Mesenchymal stem cell (in vitro differentiated cells and primary cell): ENCODE data around the gene BMPR1B.

Experiments
- DNase-seq: peaks from one replicate; pipeline ENCODE4 v3.0.0-alpha.2; 2013
- H2AFZ ChIP-seq: one replicate; pipeline ENCODE4 v1.6.1; 2013; ENCODE audit warnings: low read depth, mild to moderate bottlenecking, control low read depth, inconsistent platforms, low read length, moderate library complexity
- H2AK5ac ChIP-seq: 2 replicates; pipeline ENCODE4 v1.6.1; 2013; ENCODE audit warnings: low read length, moderate library complexity, mild to moderate bottlenecking, inconsistent platforms; ENCODE audit not compliant: severe bottlenecking
- H2BK120ac ChIP-seq: one replicate; pipeline ENCODE4 v1.6.1; 2013; ENCODE audit warnings: low read depth, mild to moderate bottlenecking, inconsistent platforms, low read length, moderate library complexity
- H2BK12ac ChIP-seq, 2 experiments: one replicate each; pipeline ENCODE4 v1.6.1; 2013; ENCODE audit warnings: inconsistent platforms in 2 of 2, low read length in 2 of 2, mild to moderate bottlenecking in 2 of 2, moderate library complexity in 2 of 2, control low read depth in 1 of 2
- H2BK15ac ChIP-seq: one replicate; pipeline ENCODE4 v1.6.1; 2013; ENCODE audit warnings: mild to moderate bottlenecking, low read depth, inconsistent platforms; ENCODE audit not compliant: poor library complexity, severe bottlenecking
- H2BK5ac ChIP-seq: 2 replicates; pipeline ENCODE4 v1.6.1; 2013; ENCODE audit warnings: low read depth, mild to moderate bottlenecking, low read length, control low read depth, inconsistent platforms; ENCODE audit not compliant: poor library complexity, severe bottlenecking
- H3K14ac ChIP-seq, 2 experiments: one replicate each; pipeline ENCODE4 v1.6.1; 2013; ENCODE audit warnings: inconsistent platforms in 2 of 2, low read length in 2 of 2, control low read depth in 1 of 2, mild to moderate bottlenecking in 1 of 2, moderate library complexity in 1 of 2
- H3K18ac ChIP-seq, 2 experiments: one replicate each; pipeline ENCODE4 v1.6.1; 2013; ENCODE audit warnings: inconsistent platforms in 2 of 2, low read length in 2 of 2, control low read depth in 1 of 2, low read depth in 1 of 2, mild to moderate bottlenecking in 1 of 2
- H3K23ac ChIP-seq, 2 experiments: one replicate each; pipeline ENCODE4 v1.6.1; 2013; ENCODE audit warnings: inconsistent platforms in 2 of 2, low read length in 2 of 2, mild to moderate bottlenecking in 2 of 2, moderate library complexity in 2 of 2, control low read depth in 1 of 2
- H3K27ac ChIP-seq: 2 replicates; pipeline ENCODE4 v1.5.1; 2013; ENCODE audit warnings: mild to moderate bottlenecking, moderate library complexity, low read length, control low read depth, inconsistent platforms; ENCODE audit not compliant: poor library complexity, severe bottlenecking
- H3K27me3 ChIP-seq, 2 experiments: 2 replicates each; pipeline versions ENCODE4 v1.6.1 to v1.7.0; 2013; ENCODE audit warnings: low read length in 2 of 2, mild to moderate bottlenecking in 2 of 2, moderate library complexity in 2 of 2, control low read depth in 1 of 2, inconsistent platforms in 1 of 2; ENCODE audit not compliant: control insufficient read depth in 1 of 2, insufficient read depth in 1 of 2
- H3K36me3 ChIP-seq, 2 experiments: 2 replicates each; pipeline versions ENCODE4 v1.6.1 to v1.7.0; 2013; ENCODE audit warnings: low read length in 2 of 2, control low read depth in 1 of 2, inconsistent platforms in 1 of 2, low read depth in 1 of 2, mild to moderate bottlenecking in 1 of 2; ENCODE audit not compliant: insufficient read depth in 2 of 2, control insufficient read depth in 1 of 2
- H3K4ac ChIP-seq, 2 experiments: one replicate each; pipeline ENCODE4 v1.6.1; 2013; ENCODE audit warnings: inconsistent platforms in 2 of 2, low read length in 2 of 2, mild to moderate bottlenecking in 2 of 2, moderate library complexity in 2 of 2, control low read depth in 1 of 2, low read depth in 1 of 2
- H3K4me1 ChIP-seq: 2 replicates; pipeline ENCODE4 v1.6.1; 2013; ENCODE audit warnings: low read depth, low read length, control low read depth; ENCODE audit not compliant: control insufficient read depth, insufficient read depth
- H3K4me2 ChIP-seq: 2 replicates; pipeline ENCODE4 v1.6.1; 2013; ENCODE audit warnings: low read length, mild to moderate bottlenecking, inconsistent platforms; ENCODE audit not compliant: poor library complexity, severe bottlenecking
- H3K4me3 ChIP-seq, 2 experiments: 2 replicates each; pipeline versions ENCODE4 v1.5.1 to v1.7.0; 2013; ENCODE audit warnings: low read length in 2 of 2, mild to moderate bottlenecking in 2 of 2, control low read depth in 1 of 2, low read depth in 1 of 2; ENCODE audit not compliant: insufficient read depth in 1 of 2
- H3K79me1 ChIP-seq: replicated peaks from 2 replicates; pipeline ENCODE4 v1.6.1; 2013; ENCODE audit warnings: mild to moderate bottlenecking, control low read depth, low read length, inconsistent platforms; ENCODE audit not compliant: poor library complexity, severe bottlenecking
- H3K9ac ChIP-seq: 2 replicates; pipeline ENCODE4 v1.7.0; 2013; ENCODE audit warnings: mild to moderate bottlenecking, low read length, moderate library complexity
- H3K9me3 ChIP-seq: 2 replicates; pipeline ENCODE4 v1.7.0; 2013; ENCODE audit warnings: mild to moderate bottlenecking, low read length; ENCODE audit not compliant: control insufficient read depth
- H4K8ac ChIP-seq: one replicate; pipeline ENCODE4 v1.6.1; 2013; ENCODE audit warnings: inconsistent platforms, mild to moderate bottlenecking, low read length, moderate library complexity
- H4K91ac ChIP-seq: one replicate; pipeline ENCODE4 v1.6.1; 2013; ENCODE audit warnings: mild to moderate bottlenecking, low read length, inconsistent platforms
- WGBS: methylation state at CpG from one replicate; pipeline ENCODE4 v1.1.7; 2013; ENCODE audit warnings: mixed read lengths; 5-methylcytosine and 5-hydroxymethylcytosine counted together

The BMPR1B gene

GRCh38 chr4:95114521-95114920, 356.8 kb downstream of the BMPR1B start:
- peaks cover 0 to 33% of the 10 kb centered on the region in 2 experiments for H3K36me3 ChIP-seq
- no peak overlapping the region for H3K23ac ChIP-seq
- no peak overlapping the region for H3K4ac ChIP-seq
- H3K9ac ChIP-seq, result no peak overlapping the region
- WGBS, result 91% methylated on average over 3 of the region's 3 CpGs
- no peak for DNase-seq
- H3K18ac ChIP-seq, result no peak overlapping the region
- H3K9me3 ChIP-seq, result no peaks in the 10 kb centered on the region
- no peak overlapping the region for H3K4me3 ChIP-seq
- H3K4me1 ChIP-seq, result no peaks in the 10 kb centered on the region
- no peak overlapping the region for H3K4me2 ChIP-seq
- H3K14ac ChIP-seq, result no peak overlapping the region
- no peak overlapping the region for H2AFZ ChIP-seq
- no peak overlapping the region for H4K8ac ChIP-seq
- H2BK120ac ChIP-seq, result no peak overlapping the region
- H2AK5ac ChIP-seq, result no peak overlapping the region
- no peak overlapping the region for H2BK12ac ChIP-seq
- no peaks in the 10 kb centered on the region for H3K79me1 ChIP-seq
- no peak overlapping the region for H2BK5ac ChIP-seq
- no peaks in the 10 kb centered on the region for H3K27me3 ChIP-seq
- H3K27ac ChIP-seq, result no peak overlapping the region
- no peak overlapping the region for H2BK15ac ChIP-seq
- H4K91ac ChIP-seq, result no peak overlapping the region

GRCh38 chr4:95118497-95118896, 360.7 kb downstream of the BMPR1B start:
- Histone ChIP-seq H2AK5ac (no peak overlapping the region), H3K18ac (no peak overlapping the region), H3K23ac (no peak overlapping the region), H3K4me1 (no peaks in the 10 kb centered on the region), H3K4me3 (no peak overlapping the region), H2BK120ac (no peak overlapping the region), H2BK5ac (no peak overlapping the region), H3K9me3 (no peaks in the 10 kb centered on the region), H2BK12ac (no peak overlapping the region), H3K36me3 (peaks cover 0 to 29% of the 10 kb centered on the region in 2 experiments), H3K79me1 (no peaks in the 10 kb centered on the region), H3K27me3 (no peaks in the 10 kb centered on the region), H3K4ac (no peak overlapping the region), H3K4me2 (no peak overlapping the region), H3K27ac (no peak overlapping the region), H3K9ac (no peak overlapping the region), H2BK15ac (no peak overlapping the region), H4K8ac (no peak overlapping the region), H2AFZ (no peak overlapping the region), H4K91ac (no peak overlapping the region), H3K14ac (no peak overlapping the region)
- no peak for DNase-seq
- WGBS, result 84% methylated on average over 6 of the region's 6 CpGs

GRCh38 chr4:95120456-95120855, 362.7 kb downstream of the BMPR1B start:
- no peak overlapping the region for H3K4me2 ChIP-seq
- DNase-seq, result no peak
- H2AK5ac ChIP-seq, result no peak overlapping the region
- H4K8ac ChIP-seq, result no peak overlapping the region
- H3K14ac ChIP-seq, result no peak overlapping the region
- no peak overlapping the region for H3K23ac ChIP-seq
- no peak overlapping the region for H2BK15ac ChIP-seq
- 100% methylated on average over 2 of the region's 2 CpGs for WGBS
- H3K79me1 ChIP-seq, result no peaks in the 10 kb centered on the region
- H3K4ac ChIP-seq, result no peak overlapping the region
- no peak overlapping the region for H4K91ac ChIP-seq
- H2AFZ ChIP-seq, result no peak overlapping the region
- H3K9ac ChIP-seq, result no peak overlapping the region
- H2BK12ac ChIP-seq, result no peak overlapping the region
- no peaks in the 10 kb centered on the region for H3K4me1 ChIP-seq
- no peaks in the 10 kb centered on the region for H3K27me3 ChIP-seq
- H3K4me3 ChIP-seq, result no peak overlapping the region
- H3K18ac ChIP-seq, result no peak overlapping the region
- H3K27ac ChIP-seq, result no peak overlapping the region
- H2BK120ac ChIP-seq, result no peak overlapping the region
- H2BK5ac ChIP-seq, result no peak overlapping the region
- H3K36me3 ChIP-seq, result peaks cover 0 to 25% of the 10 kb centered on the region in 2 experiments
- H3K9me3 ChIP-seq, result no peaks in the 10 kb centered on the region

- Histone ChIP-seq H2AFZ (no peak overlapping the region), H3K4me2 (no peak overlapping the region)
- WGBS, result 89% methylated on average over 9 of the region's 9 CpGs
Observed at GRCh38 chr4:95122001-95122400, 364.2 kb downstream of the BMPR1B start.

More at GRCh38 chr4:95122001-95122400, 364.2 kb downstream of the BMPR1B start:
- no peak overlapping the region for H2AK5ac ChIP-seq
- H3K36me3 ChIP-seq, result peaks cover 0 to 21% of the 10 kb centered on the region in 2 experiments
- H2BK15ac ChIP-seq, result no peak overlapping the region
- no peak overlapping the region for H3K18ac ChIP-seq
- no peak overlapping the region for H3K14ac ChIP-seq
- H3K4ac ChIP-seq, result no peak overlapping the region
- no peaks in the 10 kb centered on the region for H3K4me1 ChIP-seq
- H2BK5ac ChIP-seq, result no peak overlapping the region
- no peak overlapping the region for H3K23ac ChIP-seq
- no peak overlapping the region for H3K9ac ChIP-seq
- H3K27ac ChIP-seq, result no peak overlapping the region
- no peaks in the 10 kb centered on the region for H3K79me1 ChIP-seq
- no peak for DNase-seq
- no peak overlapping the region for H3K4me3 ChIP-seq
- H4K91ac ChIP-seq, result no peak overlapping the region
- H2BK12ac ChIP-seq, result no peak overlapping the region
- no peak overlapping the region for H2BK120ac ChIP-seq
- H4K8ac ChIP-seq, result no peak overlapping the region
- H3K9me3 ChIP-seq, result no peaks in the 10 kb centered on the region
- H3K27me3 ChIP-seq, result no peaks in the 10 kb centered on the region
